GM19240 (cell line): ENCODE measurements around the gene CLEC18A.
A peak's percentile ranks its signal among the peaks of the same experiment; 100 is the strongest.
"Not testable (repeated sequence)": the region's sequence is repeated elsewhere in the genome, so short reads cannot be mapped to it uniquely, and the experiment has no call there.

Source experiments
- DNase-seq: peaks from one replicate; pipeline ENCODE4 v3.0.0; 2011; ENCODE audit warnings: low spot score; ENCODE audit not compliant: insufficient read length

CLEC18A gene

GRCh38 chr16:69930117-69930776 lies 20.9 kb upstream of the CLEC18A start:
- DNase-seq: peak; percentile 76

- DNase-seq: no peak
Measured at GRCh38 chr16:69931631-69932030, 19.5 kb upstream of the CLEC18A start.

GRCh38 chr16:69932228-69932627 lies 18.9 kb upstream of the CLEC18A start:
- no peak for DNase-seq

- DNase-seq: no peak
Measured at GRCh38 chr16:69932691-69933392, 18.3 kb upstream of the CLEC18A start.

GRCh38 chr16:69934044-69934443 lies 17.1 kb upstream of the CLEC18A start:
- DNase-seq: no peak

GRCh38 chr16:69934751-69935150 lies 16.4 kb upstream of the CLEC18A start:
- DNase-seq: no peak

- no peak for DNase-seq
Measured at GRCh38 chr16:69935278-69935711, 15.8 kb upstream of the CLEC18A start.

- no peak for DNase-seq
Measured at GRCh38 chr16:69935740-69936139, 15.4 kb upstream of the CLEC18A start.

- no peak for DNase-seq
Measured at GRCh38 chr16:69936252-69936651, 14.9 kb upstream of the CLEC18A start.

- no peak for DNase-seq
Measured at GRCh38 chr16:69936751-69937211, 14.4 kb upstream of the CLEC18A start.

- DNase-seq: no peak
Measured at GRCh38 chr16:69937465-69937951, 13.6 kb upstream of the CLEC18A start.

- DNase-seq: no peak
Measured at GRCh38 chr16:69938981-69939820, 11.9 kb upstream of the CLEC18A start.

- DNase-seq: no peak
Measured at GRCh38 chr16:69939821-69940585, 11.1 kb upstream of the CLEC18A start.

GRCh38 chr16:69940676-69941075 lies 10.5 kb upstream of the CLEC18A start:
- DNase-seq: no peak

- DNase-seq: no peak
Measured at GRCh38 chr16:69941251-69942098, 9.7 kb upstream of the CLEC18A start.

GRCh38 chr16:69942099-69942491 lies 9.0 kb upstream of the CLEC18A start:
- no peak for DNase-seq

GRCh38 chr16:69942627-69943170 lies 8.4 kb upstream of the CLEC18A start:
- no peak for DNase-seq

- DNase-seq: not testable (repeated sequence)
Measured at GRCh38 chr16:69943241-69944036, 7.7 kb upstream of the CLEC18A start.

GRCh38 chr16:69950411-69950810 lies 723 bp upstream of the CLEC18A start:
- not testable (repeated sequence) for DNase-seq
